ENCODE measurements around the gene NTN5.

Gene NTN5

GRCh38 chr19:48616041-48616436, 56.8 kb downstream of the NTN5 start:
- POLR2A ChIA-PET (ENCODE audit: low non-redundant PET), result interaction anchor here (1.2 kb wide), 1 partner anchor 129 kb away, joined by 3 read pairs; no protein-coding TSS in a partner anchor
- CTCF ChIA-PET, result interaction anchor here (0.6 to 1.5 kb wide), 4 partner anchors 12 to 129 kb away, joined by 3 to 5 read pairs (median 4); no protein-coding TSS in a partner anchor
- no peak for TF ChIP-seq CTCF (conservative IDR thresholded peaks at IDR 0.05; ENCODE audit: low read depth)
- no peak for DNase-seq (ENCODE audit: low spot score)
- H3K27ac ChIP-seq, result peak overlapping the region; percentile 92

GRCh38 chr19:48615231-48616040, 57.4 kb downstream of the NTN5 start:
- H3K27ac ChIP-seq, result peak overlapping the region; percentile 92
- TF ChIP-seq CTCF (conservative IDR thresholded peaks at IDR 0.05; ENCODE audit: low read depth), result no peak
- ChIA-PET POLR2A (ENCODE audit: low non-redundant PET) (interaction anchor here (1.0 to 1.2 kb wide), 2 partner anchors 17 to 128 kb away, joined by 3 to 4 read pairs; no protein-coding TSS in a partner anchor), CTCF (interaction anchor here (0.6 to 1.5 kb wide), 5 partner anchors 12 to 468 kb away, joined by 3 to 5 read pairs (median 3); partner anchors contain the start of gene KDELR1)
- DNase-seq (ENCODE audit: low spot score), result no peak

- POLR2A ChIA-PET (ENCODE audit: low non-redundant PET), result interaction anchor here (1.0 to 1.2 kb wide), 2 partner anchors 18 to 127 kb away, joined by 3 to 4 read pairs; no protein-coding TSS in a partner anchor
- DNase-seq (ENCODE audit: low spot score), result peak; percentile 80
- CTCF ChIA-PET, result interaction anchor here (0.5 to 1.5 kb wide), 5 partner anchors 13 to 548 kb away, joined by 3 to 4 read pairs (median 3); partner anchors contain the start of gene KDELR1
- TF ChIP-seq CTCF (conservative IDR thresholded peaks at IDR 0.05; ENCODE audit: low read depth), result no peak
- H3K27ac ChIP-seq, result peak within 1 kb of the TSS; percentile 92
These were observed 58.2 kb downstream of the NTN5 start, which contains the start of gene FAM83E for GRCh38 chr19:48614436-48615230. Gene FAM83E (minus strand): TSS chr19:48615076. CDS start chr19:48613372, 1,704 bp downstream.

GRCh38 chr19:48613852-48614435, 58.9 kb downstream of the NTN5 start:
- POLR2A ChIA-PET (ENCODE audit: low non-redundant PET), result interaction anchor here (0.7 kb wide), 1 partner anchor 15 kb away, joined by 4 read pairs; no protein-coding TSS in a partner anchor
- CTCF ChIA-PET, result no interaction called here
- TF ChIP-seq CTCF (conservative IDR thresholded peaks at IDR 0.05; ENCODE audit: low read depth), result no peak

GRCh38 chr19:48613024-48613851, 59.6 kb downstream of the NTN5 start:
- DNase-seq (ENCODE audit: low spot score), result no peak
- TF ChIP-seq CTCF (conservative IDR thresholded peaks at IDR 0.05; ENCODE audit: low read depth), result no peak
- H3K27ac ChIP-seq, result peak overlapping the region; percentile 92
- ChIA-PET CTCF (interaction anchor here (0.7 kb wide), 1 partner anchor 107 kb away, joined by 3 read pairs; no protein-coding TSS in a partner anchor), POLR2A (ENCODE audit: low non-redundant PET) (interaction anchor here (0.7 kb wide), 1 partner anchor 16 kb away, joined by 4 read pairs; no protein-coding TSS in a partner anchor)

More at GRCh38 chr19:48613852-48614435, 58.9 kb downstream of the NTN5 start:
- H3K27ac ChIP-seq, result peak overlapping the region; percentile 92
- no peak for DNase-seq (ENCODE audit: low spot score)
